Measurements from ENCODE around the gene LCTL. TPM values are rescaled to one million over a fixed set of nuclear protein-coding genes. Genes with fewer than 3 reads are reported as not detected.

LCTL gene
- polyA plus RNA-seq, 1 donor from 2014 or later, result not detected

DNA sequence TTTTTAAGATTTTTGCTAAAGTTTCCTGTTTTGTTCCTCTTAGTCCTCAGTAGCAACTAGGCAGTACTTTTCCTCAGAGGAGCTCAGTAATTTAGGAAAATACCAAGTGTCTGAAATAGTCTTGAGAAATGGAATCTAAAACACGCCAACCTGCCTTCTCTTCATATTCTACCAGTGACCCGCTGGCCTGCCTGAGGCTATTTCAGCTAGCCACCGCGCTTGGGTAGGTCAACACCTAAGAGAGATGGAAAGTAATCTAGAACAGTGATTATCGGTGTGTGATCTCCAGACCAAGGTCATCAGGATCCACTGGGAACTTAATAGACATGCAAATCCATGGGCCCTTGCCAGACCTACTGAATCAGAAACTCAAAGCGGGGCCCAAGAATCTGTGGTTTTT lies 7.5 kb downstream of the LCTL start:
- no peaks in the 10 kb centered on the region for H3K27me3 ChIP-seq (ENCODE audit: insufficient read depth, low read depth, low read length)
- no peak overlapping the region for H3K4me3 ChIP-seq (ENCODE audit: low read length)
- H3K79me2 ChIP-seq (replicated peaks; ENCODE audit: insufficient read depth, low read length), result no peaks in the 10 kb centered on the region
- no peaks in the 10 kb centered on the region for H3K9me3 ChIP-seq (ENCODE audit: low read length)
- no peak overlapping the region for H3K27ac ChIP-seq (ENCODE audit: low read length)
- H3K36me3 ChIP-seq (ENCODE audit: insufficient read depth, low read length), result no peaks in the 10 kb centered on the region
- H3K4me2 ChIP-seq (ENCODE audit: low read length), result no peak overlapping the region
- no peaks in the 10 kb centered on the region for H3F3A ChIP-seq (ENCODE audit: insufficient read depth, low read length, poor library complexity, severe bottlenecking)
- TF ChIP-seq EZH2 (IDR thresholded peaks at IDR 0.05; ENCODE audit: borderline replicate concordance, insufficient read depth, low read length, poor library complexity, severe bottlenecking) (no peak), MXI1 (conservative IDR thresholded peaks at IDR 0.05; ENCODE audit: poor library complexity, severe bottlenecking) (no peak), TAF1 (IDR thresholded peaks at IDR 0.05; ENCODE audit: low read depth) (no peak), SMC3 (conservative IDR thresholded peaks at IDR 0.05; ENCODE audit: poor library complexity) (no peak), RAD21 (conservative IDR thresholded peaks at IDR 0.05) (no peak), EP300 (conservative IDR thresholded peaks at IDR 0.05; ENCODE audit: poor library complexity, severe bottlenecking) (no peak), POLR2AphosphoS5 (IDR thresholded peaks at IDR 0.05) (no peak)
- TF ChIP-seq, protein P1, sequence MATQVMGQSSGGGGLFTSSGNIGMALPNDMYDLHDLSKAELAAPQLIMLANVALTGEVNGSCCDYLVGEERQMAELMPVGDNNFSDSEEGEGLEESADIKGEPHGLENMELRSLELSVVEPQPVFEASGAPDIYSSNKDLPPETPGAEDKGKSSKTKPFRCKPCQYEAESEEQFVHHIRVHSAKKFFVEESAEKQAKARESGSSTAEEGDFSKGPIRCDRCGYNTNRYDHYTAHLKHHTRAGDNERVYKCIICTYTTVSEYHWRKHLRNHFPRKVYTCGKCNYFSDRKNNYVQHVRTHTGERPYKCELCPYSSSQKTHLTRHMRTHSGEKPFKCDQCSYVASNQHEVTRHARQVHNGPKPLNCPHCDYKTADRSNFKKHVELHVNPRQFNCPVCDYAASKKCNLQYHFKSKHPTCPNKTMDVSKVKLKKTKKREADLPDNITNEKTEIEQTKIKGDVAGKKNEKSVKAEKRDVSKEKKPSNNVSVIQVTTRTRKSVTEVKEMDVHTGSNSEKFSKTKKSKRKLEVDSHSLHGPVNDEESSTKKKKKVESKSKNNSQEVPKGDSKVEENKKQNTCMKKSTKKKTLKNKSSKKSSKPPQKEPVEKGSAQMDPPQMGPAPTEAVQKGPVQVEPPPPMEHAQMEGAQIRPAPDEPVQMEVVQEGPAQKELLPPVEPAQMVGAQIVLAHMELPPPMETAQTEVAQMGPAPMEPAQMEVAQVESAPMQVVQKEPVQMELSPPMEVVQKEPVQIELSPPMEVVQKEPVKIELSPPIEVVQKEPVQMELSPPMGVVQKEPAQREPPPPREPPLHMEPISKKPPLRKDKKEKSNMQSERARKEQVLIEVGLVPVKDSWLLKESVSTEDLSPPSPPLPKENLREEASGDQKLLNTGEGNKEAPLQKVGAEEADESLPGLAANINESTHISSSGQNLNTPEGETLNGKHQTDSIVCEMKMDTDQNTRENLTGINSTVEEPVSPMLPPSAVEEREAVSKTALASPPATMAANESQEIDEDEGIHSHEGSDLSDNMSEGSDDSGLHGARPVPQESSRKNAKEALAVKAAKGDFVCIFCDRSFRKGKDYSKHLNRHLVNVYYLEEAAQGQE (IDR thresholded peaks at IDR 0.05; ENCODE audit: borderline replicate concordance), result no peak
- TF ChIP-seq, protein P2, sequence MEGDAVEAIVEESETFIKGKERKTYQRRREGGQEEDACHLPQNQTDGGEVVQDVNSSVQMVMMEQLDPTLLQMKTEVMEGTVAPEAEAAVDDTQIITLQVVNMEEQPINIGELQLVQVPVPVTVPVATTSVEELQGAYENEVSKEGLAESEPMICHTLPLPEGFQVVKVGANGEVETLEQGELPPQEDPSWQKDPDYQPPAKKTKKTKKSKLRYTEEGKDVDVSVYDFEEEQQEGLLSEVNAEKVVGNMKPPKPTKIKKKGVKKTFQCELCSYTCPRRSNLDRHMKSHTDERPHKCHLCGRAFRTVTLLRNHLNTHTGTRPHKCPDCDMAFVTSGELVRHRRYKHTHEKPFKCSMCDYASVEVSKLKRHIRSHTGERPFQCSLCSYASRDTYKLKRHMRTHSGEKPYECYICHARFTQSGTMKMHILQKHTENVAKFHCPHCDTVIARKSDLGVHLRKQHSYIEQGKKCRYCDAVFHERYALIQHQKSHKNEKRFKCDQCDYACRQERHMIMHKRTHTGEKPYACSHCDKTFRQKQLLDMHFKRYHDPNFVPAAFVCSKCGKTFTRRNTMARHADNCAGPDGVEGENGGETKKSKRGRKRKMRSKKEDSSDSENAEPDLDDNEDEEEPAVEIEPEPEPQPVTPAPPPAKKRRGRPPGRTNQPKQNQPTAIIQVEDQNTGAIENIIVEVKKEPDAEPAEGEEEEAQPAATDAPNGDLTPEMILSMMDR (IDR thresholded peaks at IDR 0.05; ENCODE audit: poor library complexity, severe bottlenecking), result no peak
- no peak overlapping the region for H3K9ac ChIP-seq (ENCODE audit: low read length)
- no peaks in the 10 kb centered on the region for H3K9me2 ChIP-seq (ENCODE audit: insufficient read depth, low read length)
- H4K20me1 ChIP-seq (ENCODE audit: insufficient read depth), result no peaks in the 10 kb centered on the region
- H2AFZ ChIP-seq (ENCODE audit: low read depth, low read length), result no peak overlapping the region

DNA sequence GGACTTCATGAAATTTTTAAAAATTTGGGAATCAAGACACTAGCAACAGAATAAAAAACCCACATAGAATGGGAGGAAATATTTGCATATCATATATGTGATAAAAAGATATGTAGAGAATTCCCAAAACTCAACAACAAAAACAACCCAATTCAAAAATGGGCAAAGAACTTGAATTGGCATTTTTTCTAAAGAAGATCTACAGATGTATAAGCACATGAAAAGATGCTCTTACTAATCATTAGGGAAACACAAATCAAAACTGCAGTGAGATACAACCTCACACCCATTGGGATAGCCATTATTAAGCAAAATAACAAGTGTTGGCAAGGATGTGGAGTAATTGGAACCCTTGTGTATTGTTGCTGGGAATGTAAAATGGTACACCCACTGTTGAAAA lies 10.1 kb downstream of the LCTL start:
- TF ChIP-seq POLR2AphosphoS5 (IDR thresholded peaks at IDR 0.05), result no peak
- TF ChIP-seq MXI1 (conservative IDR thresholded peaks at IDR 0.05; ENCODE audit: poor library complexity, severe bottlenecking), result no peak
- TF ChIP-seq RAD21 (conservative IDR thresholded peaks at IDR 0.05), result no peak
- no peaks in the 10 kb centered on the region for H3K79me2 ChIP-seq (replicated peaks; ENCODE audit: insufficient read depth, low read length)
- H3K36me3 ChIP-seq (ENCODE audit: insufficient read depth, low read length), result no peaks in the 10 kb centered on the region

DNA sequence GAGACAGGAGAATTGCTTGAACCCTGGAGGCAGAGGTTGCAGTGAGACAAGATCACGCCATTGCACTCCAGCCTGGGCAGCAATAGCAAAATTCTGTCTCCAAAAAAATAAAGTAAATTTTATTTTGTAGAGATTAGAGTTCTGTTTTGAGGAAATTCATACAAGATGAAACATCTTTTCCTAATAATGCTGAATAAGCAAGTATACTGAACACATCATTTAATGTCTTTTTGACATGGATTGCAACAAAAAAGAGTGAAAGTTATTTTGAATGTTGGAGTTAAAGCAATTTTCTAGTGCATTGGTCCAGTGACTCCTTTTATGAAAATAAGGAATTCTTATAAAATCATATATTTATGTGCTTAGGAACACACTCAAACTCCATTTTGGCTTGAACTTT lies 20.5 kb downstream of the LCTL start:
- no peak overlapping the region for H3K4me2 ChIP-seq (ENCODE audit: low read length)
- no peaks in the 10 kb centered on the region for H3K79me2 ChIP-seq (replicated peaks; ENCODE audit: insufficient read depth, low read length)

More for the DNA sequence above, 10.1 kb downstream of the LCTL start:
- no peak overlapping the region for H3K4me3 ChIP-seq (ENCODE audit: low read length)
- H3K27ac ChIP-seq (ENCODE audit: low read length), result no peak overlapping the region
- no peaks in the 10 kb centered on the region for H3F3A ChIP-seq (ENCODE audit: insufficient read depth, low read length, poor library complexity, severe bottlenecking)
- no peaks in the 10 kb centered on the region for H3K9me2 ChIP-seq (ENCODE audit: insufficient read depth, low read length)
- H4K20me1 ChIP-seq (ENCODE audit: insufficient read depth), result no peaks in the 10 kb centered on the region
- H3K4me2 ChIP-seq (ENCODE audit: low read length), result no peak overlapping the region
- no peak overlapping the region for H2AFZ ChIP-seq (ENCODE audit: low read depth, low read length)
- H3K27me3 ChIP-seq (ENCODE audit: insufficient read depth, low read depth, low read length), result no peaks in the 10 kb centered on the region
- H3K9ac ChIP-seq (ENCODE audit: low read length), result no peak overlapping the region
- H3K9me3 ChIP-seq (ENCODE audit: low read length), result no peaks in the 10 kb centered on the region

More for the DNA sequence above, 20.5 kb downstream of the LCTL start:
- no peak for TF ChIP-seq EP300 (conservative IDR thresholded peaks at IDR 0.05; ENCODE audit: poor library complexity, severe bottlenecking)
- no peak for TF ChIP-seq MXI1 (conservative IDR thresholded peaks at IDR 0.05; ENCODE audit: poor library complexity, severe bottlenecking)
- no peak for TF ChIP-seq RAD21 (conservative IDR thresholded peaks at IDR 0.05)
- TF ChIP-seq SMC3 (conservative IDR thresholded peaks at IDR 0.05; ENCODE audit: poor library complexity), result no peak
- no peak for TF ChIP-seq EZH2 (IDR thresholded peaks at IDR 0.05; ENCODE audit: borderline replicate concordance, insufficient read depth, low read length, poor library complexity, severe bottlenecking)
- no peak for TF ChIP-seq POLR2AphosphoS5 (IDR thresholded peaks at IDR 0.05)
- TF ChIP-seq TAF1 (IDR thresholded peaks at IDR 0.05; ENCODE audit: low read depth), result no peak
- TF ChIP-seq, protein P1 (IDR thresholded peaks at IDR 0.05; ENCODE audit: borderline replicate concordance), result no peak
- TF ChIP-seq, protein P2 (IDR thresholded peaks at IDR 0.05; ENCODE audit: poor library complexity, severe bottlenecking), result no peak
- Histone ChIP-seq H3K27me3 (ENCODE audit: insufficient read depth, low read depth, low read length) (no peaks in the 10 kb centered on the region), H3K27ac (ENCODE audit: low read length) (no peak overlapping the region), H3K9me2 (ENCODE audit: insufficient read depth, low read length) (no peaks in the 10 kb centered on the region), H3K36me3 (ENCODE audit: insufficient read depth, low read length) (no peaks in the 10 kb centered on the region), H3K9me3 (ENCODE audit: low read length) (no peaks in the 10 kb centered on the region), H3F3A (ENCODE audit: insufficient read depth, low read length, poor library complexity, severe bottlenecking) (no peaks in the 10 kb centered on the region), H2AFZ (ENCODE audit: low read depth, low read length) (no peak overlapping the region), H3K9ac (ENCODE audit: low read length) (no peak overlapping the region), H4K20me1 (ENCODE audit: insufficient read depth) (no peaks in the 10 kb centered on the region), H3K4me3 (ENCODE audit: low read length) (no peak overlapping the region)

Measured in neural cell (in vitro differentiated cells).